Mesenchymal stem cell (in vitro differentiated cells and primary cell): ENCODE measurements around the gene C5AR1.
"Not testable (repeated sequence)": the region's sequence is repeated elsewhere in the genome, so short reads cannot be mapped to it uniquely, and the experiment has no call there.

Source experiments
- DNase-seq: peaks from one replicate; pipeline ENCODE4 v3.0.0-alpha.2; 2013
- H2AFZ ChIP-seq: one replicate; pipeline ENCODE4 v1.6.1; 2013; ENCODE audit warnings: low read depth, mild to moderate bottlenecking, control low read depth, inconsistent platforms, low read length, moderate library complexity
- H2AK5ac ChIP-seq: 2 replicates; pipeline ENCODE4 v1.6.1; 2013; ENCODE audit warnings: low read length, moderate library complexity, mild to moderate bottlenecking, inconsistent platforms; ENCODE audit not compliant: severe bottlenecking
- H2BK120ac ChIP-seq: one replicate; pipeline ENCODE4 v1.6.1; 2013; ENCODE audit warnings: low read depth, mild to moderate bottlenecking, inconsistent platforms, low read length, moderate library complexity
- H2BK12ac ChIP-seq, 2 experiments: one replicate each; pipeline ENCODE4 v1.6.1; 2013; ENCODE audit warnings: inconsistent platforms in 2 of 2, low read length in 2 of 2, mild to moderate bottlenecking in 2 of 2, moderate library complexity in 2 of 2, control low read depth in 1 of 2
- H2BK15ac ChIP-seq: one replicate; pipeline ENCODE4 v1.6.1; 2013; ENCODE audit warnings: mild to moderate bottlenecking, low read depth, inconsistent platforms; ENCODE audit not compliant: poor library complexity, severe bottlenecking
- H2BK5ac ChIP-seq: 2 replicates; pipeline ENCODE4 v1.6.1; 2013; ENCODE audit warnings: low read depth, mild to moderate bottlenecking, low read length, control low read depth, inconsistent platforms; ENCODE audit not compliant: poor library complexity, severe bottlenecking
- H3K14ac ChIP-seq, 2 experiments: one replicate each; pipeline ENCODE4 v1.6.1; 2013; ENCODE audit warnings: inconsistent platforms in 2 of 2, low read length in 2 of 2, control low read depth in 1 of 2, mild to moderate bottlenecking in 1 of 2, moderate library complexity in 1 of 2
- H3K18ac ChIP-seq, 2 experiments: one replicate each; pipeline ENCODE4 v1.6.1; 2013; ENCODE audit warnings: inconsistent platforms in 2 of 2, low read length in 2 of 2, control low read depth in 1 of 2, low read depth in 1 of 2, mild to moderate bottlenecking in 1 of 2
- H3K23ac ChIP-seq, 2 experiments: one replicate each; pipeline ENCODE4 v1.6.1; 2013; ENCODE audit warnings: inconsistent platforms in 2 of 2, low read length in 2 of 2, mild to moderate bottlenecking in 2 of 2, moderate library complexity in 2 of 2, control low read depth in 1 of 2
- H3K27ac ChIP-seq: 2 replicates; pipeline ENCODE4 v1.5.1; 2013; ENCODE audit warnings: mild to moderate bottlenecking, moderate library complexity, low read length, control low read depth, inconsistent platforms; ENCODE audit not compliant: poor library complexity, severe bottlenecking
- H3K27me3 ChIP-seq, 2 experiments: 2 replicates each; pipeline versions ENCODE4 v1.6.1 to v1.7.0; 2013; ENCODE audit warnings: low read length in 2 of 2, mild to moderate bottlenecking in 2 of 2, moderate library complexity in 2 of 2, control low read depth in 1 of 2, inconsistent platforms in 1 of 2; ENCODE audit not compliant: control insufficient read depth in 1 of 2, insufficient read depth in 1 of 2
- H3K36me3 ChIP-seq, 2 experiments: 2 replicates each; pipeline versions ENCODE4 v1.6.1 to v1.7.0; 2013; ENCODE audit warnings: low read length in 2 of 2, control low read depth in 1 of 2, inconsistent platforms in 1 of 2, low read depth in 1 of 2, mild to moderate bottlenecking in 1 of 2; ENCODE audit not compliant: insufficient read depth in 2 of 2, control insufficient read depth in 1 of 2
- H3K4ac ChIP-seq, 2 experiments: one replicate each; pipeline ENCODE4 v1.6.1; 2013; ENCODE audit warnings: inconsistent platforms in 2 of 2, low read length in 2 of 2, mild to moderate bottlenecking in 2 of 2, moderate library complexity in 2 of 2, control low read depth in 1 of 2, low read depth in 1 of 2
- H3K4me1 ChIP-seq: 2 replicates; pipeline ENCODE4 v1.6.1; 2013; ENCODE audit warnings: low read depth, low read length, control low read depth; ENCODE audit not compliant: control insufficient read depth, insufficient read depth
- H3K4me2 ChIP-seq: 2 replicates; pipeline ENCODE4 v1.6.1; 2013; ENCODE audit warnings: low read length, mild to moderate bottlenecking, inconsistent platforms; ENCODE audit not compliant: poor library complexity, severe bottlenecking
- H3K4me3 ChIP-seq, 2 experiments: 2 replicates each; pipeline versions ENCODE4 v1.5.1 to v1.7.0; 2013; ENCODE audit warnings: low read length in 2 of 2, mild to moderate bottlenecking in 2 of 2, control low read depth in 1 of 2, low read depth in 1 of 2; ENCODE audit not compliant: insufficient read depth in 1 of 2
- H3K79me1 ChIP-seq: replicated peaks from 2 replicates; pipeline ENCODE4 v1.6.1; 2013; ENCODE audit warnings: mild to moderate bottlenecking, control low read depth, low read length, inconsistent platforms; ENCODE audit not compliant: poor library complexity, severe bottlenecking
- H3K9ac ChIP-seq: 2 replicates; pipeline ENCODE4 v1.7.0; 2013; ENCODE audit warnings: mild to moderate bottlenecking, low read length, moderate library complexity
- H3K9me3 ChIP-seq: 2 replicates; pipeline ENCODE4 v1.7.0; 2013; ENCODE audit warnings: mild to moderate bottlenecking, low read length; ENCODE audit not compliant: control insufficient read depth
- H4K8ac ChIP-seq: one replicate; pipeline ENCODE4 v1.6.1; 2013; ENCODE audit warnings: inconsistent platforms, mild to moderate bottlenecking, low read length, moderate library complexity
- H4K91ac ChIP-seq: one replicate; pipeline ENCODE4 v1.6.1; 2013; ENCODE audit warnings: mild to moderate bottlenecking, low read length, inconsistent platforms
- WGBS: methylation state at CpG from one replicate; pipeline ENCODE4 v1.1.7; 2013; ENCODE audit warnings: mixed read lengths; 5-methylcytosine and 5-hydroxymethylcytosine counted together

C5AR1 gene

GRCh38 chr19:47346024-47346423 lies 36.4 kb downstream of the C5AR1 start:
- H3K79me1 ChIP-seq, H2BK15ac ChIP-seq, H2BK12ac ChIP-seq, H3K9ac ChIP-seq, H4K91ac ChIP-seq, H3K36me3 ChIP-seq, H3K4me2 ChIP-seq, H3K4ac ChIP-seq, H2BK5ac ChIP-seq, DNase-seq, H2AFZ ChIP-seq, H3K4me1 ChIP-seq, H2BK120ac ChIP-seq, H2AK5ac ChIP-seq, H3K27me3 ChIP-seq, H4K8ac ChIP-seq, H3K27ac ChIP-seq, H3K9me3 ChIP-seq, H3K14ac ChIP-seq, H3K18ac ChIP-seq, H3K4me3 ChIP-seq, H3K23ac ChIP-seq: not testable (repeated sequence)
- 96% methylated on average over 6 of the region's 6 CpGs for WGBS

- Histone ChIP-seq H3K9me3 (no peaks in the 10 kb centered on the region), H3K18ac (peak within 1 kb of the TSS; percentile 4 to 83), H2BK15ac (peak within 1 kb of the TSS; percentile 90), H2BK120ac (no peak within 1 kb of the TSS), H3K14ac (peak within 1 kb of the TSS in 1 of 2 experiments; percentile 79), H4K8ac (peak within 1 kb of the TSS; percentile 61), H3K79me1 (peaks cover 33% of the 10 kb centered on the region), H2AK5ac (peak within 1 kb of the TSS; percentile 50), H3K9ac (peak within 1 kb of the TSS; percentile 90), H3K4me3 (peak within 1 kb of the TSS; percentile 88 to 95), H3K23ac (no peak within 1 kb of the TSS), H3K4me2 (peak within 1 kb of the TSS; percentile 90), H2BK12ac (no peak within 1 kb of the TSS), H2BK5ac (peak within 1 kb of the TSS; percentile 75), H4K91ac (peak within 1 kb of the TSS; percentile 62), H3K4me1 (peaks cover 3% of the 10 kb centered on the region), H3K27ac (peak within 1 kb of the TSS; percentile 67), H3K36me3 (peaks cover 16 to 27% of the 10 kb centered on the region in 2 experiments), H3K27me3 (no peaks in the 10 kb centered on the region), H3K4ac (peak within 1 kb of the TSS; percentile 20 to 47), H2AFZ (peak within 1 kb of the TSS; percentile 96)
- WGBS, result 6% methylated on average over 63 of the region's 63 CpGs
- peak; percentile 98 for DNase-seq
These were observed 39.4 kb downstream of the C5AR1 start, which contains the start of gene DHX34 for GRCh38 chr19:47348819-47349795. Gene DHX34 (plus strand): TSS chr19:47349315. CDS start chr19:47353031, 3,716 bp downstream.

GRCh38 chr19:47350630-47351029 lies 41.0 kb downstream of the C5AR1 start:
- Histone ChIP-seq H3K79me1 (peaks cover 38% of the 10 kb centered on the region), H3K4me3 (no peak overlapping the region), H3K4ac (no peak overlapping the region), H3K4me2 (no peak overlapping the region), H3K14ac (no peak overlapping the region), H3K27me3 (no peaks in the 10 kb centered on the region), H2AFZ (no peak overlapping the region), H3K4me1 (peaks cover 3% of the 10 kb centered on the region), H3K9ac (no peak overlapping the region), H4K91ac (no peak overlapping the region), H3K18ac (no peak overlapping the region), H4K8ac (no peak overlapping the region), H2BK5ac (no peak overlapping the region), H2AK5ac (no peak overlapping the region), H3K36me3 (peaks cover 27 to 40% of the 10 kb centered on the region in 2 experiments), H2BK15ac (no peak overlapping the region), H3K9me3 (no peaks in the 10 kb centered on the region), H2BK120ac (no peak overlapping the region), H3K27ac (no peak overlapping the region), H3K23ac (no peak overlapping the region), H2BK12ac (no peak overlapping the region)
- no peak for DNase-seq
- WGBS, result 88% methylated on average over 6 of the region's 6 CpGs

GRCh38 chr19:47351548-47351947 lies 41.9 kb downstream of the C5AR1 start:
- no peak overlapping the region for H3K4ac ChIP-seq
- H3K14ac ChIP-seq, result no peak overlapping the region
- H3K36me3 ChIP-seq, result peaks cover 35 to 49% of the 10 kb centered on the region in 2 experiments
- no peak overlapping the region for H3K27ac ChIP-seq
- H3K18ac ChIP-seq, result no peak overlapping the region
- no peak overlapping the region for H2BK120ac ChIP-seq
- 88% methylated on average over 3 of the region's 3 CpGs for WGBS
- H2BK12ac ChIP-seq, result no peak overlapping the region
- H3K79me1 ChIP-seq, result peaks cover 38% of the 10 kb centered on the region
- H3K4me1 ChIP-seq, result peaks cover 3% of the 10 kb centered on the region
- H3K23ac ChIP-seq, result no peak overlapping the region
- no peak overlapping the region for H2BK5ac ChIP-seq
- H4K91ac ChIP-seq, result no peak overlapping the region
- H2AK5ac ChIP-seq, result no peak overlapping the region
- H3K4me3 ChIP-seq, result no peak overlapping the region
- no peaks in the 10 kb centered on the region for H3K9me3 ChIP-seq
- DNase-seq, result peak; percentile 53
- no peak overlapping the region for H3K9ac ChIP-seq
- H2AFZ ChIP-seq, result no peak overlapping the region
- no peaks in the 10 kb centered on the region for H3K27me3 ChIP-seq
- no peak overlapping the region for H2BK15ac ChIP-seq
- H4K8ac ChIP-seq, result no peak overlapping the region
- H3K4me2 ChIP-seq, result no peak overlapping the region
